ENCODE data around the gene ARMH4.

Gene ARMH4

GRCh38 chr14:58100735-58101368, 51.2 kb downstream of the ARMH4 start:
- peak; percentile 71 for DNase-seq (ENCODE audit: low spot score)

- DNase-seq (ENCODE audit: low spot score), result no peak
Measured at GRCh38 chr14:58099682-58100081, 52.3 kb downstream of the ARMH4 start.

GRCh38 chr14:58098507-58098906, 53.5 kb downstream of the ARMH4 start:
- DNase-seq (ENCODE audit: low spot score), result no peak

- no peak for DNase-seq (ENCODE audit: low spot score)
Measured at GRCh38 chr14:58096731-58097130, 55.3 kb downstream of the ARMH4 start.

- no peak for DNase-seq (ENCODE audit: low spot score)
Measured at GRCh38 chr14:58091883-58092630, 60.0 kb downstream of the ARMH4 start.

GRCh38 chr14:58089612-58090011, 62.4 kb downstream of the ARMH4 start:
- DNase-seq (ENCODE audit: low spot score), result no peak

- DNase-seq (ENCODE audit: low spot score), result no peak
Measured at GRCh38 chr14:58088961-58089360, 63.1 kb downstream of the ARMH4 start.

GRCh38 chr14:58085877-58086276, 66.1 kb downstream of the ARMH4 start:
- DNase-seq (ENCODE audit: low spot score), result no peak

- DNase-seq (ENCODE audit: low spot score), result peak; percentile 87
Measured at GRCh38 chr14:58082491-58083098, 69.4 kb downstream of the ARMH4 start.

GRCh38 chr14:58082011-58082410, 70.0 kb downstream of the ARMH4 start:
- no peak for DNase-seq (ENCODE audit: low spot score)

- no peak for DNase-seq (ENCODE audit: low spot score)
Measured at GRCh38 chr14:58078471-58078870, 73.5 kb downstream of the ARMH4 start.

GRCh38 chr14:58078068-58078467, 73.9 kb downstream of the ARMH4 start:
- peak; percentile 78 for DNase-seq (ENCODE audit: low spot score)

GRCh38 chr14:58077621-58078020, 74.4 kb downstream of the ARMH4 start:
- DNase-seq (ENCODE audit: low spot score), result peak; percentile 51

GRCh38 chr14:58073516-58073915, 78.5 kb downstream of the ARMH4 start:
- no peak for DNase-seq (ENCODE audit: low spot score)

GRCh38 chr14:58072288-58073071, 79.5 kb downstream of the ARMH4 start:
- DNase-seq (ENCODE audit: low spot score), result peak; percentile 74

GRCh38 chr14:58071341-58071740, 80.7 kb downstream of the ARMH4 start:
- DNase-seq (ENCODE audit: low spot score), result no peak

- DNase-seq (ENCODE audit: low spot score), result no peak
Measured at GRCh38 chr14:58068306-58068705, 83.7 kb downstream of the ARMH4 start.

- DNase-seq (ENCODE audit: low spot score), result no peak
Measured at GRCh38 chr14:58066115-58066514, 85.9 kb downstream of the ARMH4 start.

- DNase-seq (ENCODE audit: low spot score), result no peak
Measured at GRCh38 chr14:58061581-58061980, 90.4 kb downstream of the ARMH4 start.

- no peak for DNase-seq (ENCODE audit: low spot score)
Measured at GRCh38 chr14:58060898-58061297, 91.1 kb downstream of the ARMH4 start.

- DNase-seq (ENCODE audit: low spot score), result peak; percentile 18
Measured at GRCh38 chr14:58060077-58060476, 91.9 kb downstream of the ARMH4 start.

- no peak for DNase-seq (ENCODE audit: low spot score)
Measured at GRCh38 chr14:58059126-58059525, 92.9 kb downstream of the ARMH4 start.

Data from AG20443 (cell line).